GM12878 (cell line): ENCODE results near the gene CGAS. TPM values are rescaled to one million over a fixed set of nuclear protein-coding genes. Genes with fewer than 3 reads are reported as not detected.

Experiments used
- ATAC-seq: fragments of 200-7000 bp; cut with Tn5 transposase; 3 replicates; pipeline ENCODE4 v1.9.1; 2020; ENCODE audit warnings: mild to moderate bottlenecking, moderate library complexity
- BruUV-seq: library from RNA; stranded (reverse); fragments of 400-500 nt; replicated peaks from 2 replicates; lab custom pipeline; 2021; lab: Mats Ljungman, UMichigan
- CTCF ChIA-PET: fragments of 300-600 bp; sonication (Branson Sonifier 250); formaldehyde crosslinking; extraction: SDS; loops from one replicate; lab custom pipeline; 2021; ENCODE audit warnings: inconsistent platforms; lab: Yijun Ruan, JAX
- POLR2A ChIA-PET: fragments of 350-600 bp; formaldehyde crosslinking; extraction: SDS; loops from one replicate; lab custom pipeline; 2021; ENCODE audit warnings: inconsistent platforms; lab: Charles Lee
- RAD21 ChIA-PET: fragments of 300-600 bp; sonication (Branson Sonifier 250); formaldehyde crosslinking; loops from one replicate; lab custom pipeline; 2023; ENCODE audit warnings: antibody characterized with exemption; ENCODE audit not compliant: unreplicated experiment; lab: Charles Lee
- SMC1A ChIA-PET: fragments of 300-600 bp; sonication (Branson Sonifier 250); formaldehyde crosslinking; loops from one replicate; lab custom pipeline; 2023; ENCODE audit not compliant: unreplicated experiment, uncharacterized antibody; lab: Charles Lee
- DNase-seq: peaks from one replicate; pipeline ENCODE4 v3.0.0-alpha.2; 2011; ENCODE audit warnings: low read depth, low spot score
- FAIRE-seq: peaks from 3 replicates; lab custom pipeline; 2011; peaks lifted over from hg19 to GRCh38; lab: Jason Lieb, UNC
- H2AFZ ChIP-seq: 2 replicates; pipeline ENCODE4 v1.6.0; 2011; ENCODE audit warnings: low read depth, low read length, control low read depth; ENCODE audit not compliant: control insufficient read depth
- H3K27ac ChIP-seq: 2 replicates; pipeline ENCODE4 v1.5.1; 2011; ENCODE audit warnings: control low read depth; ENCODE audit not compliant: control insufficient read depth, insufficient read depth
- H3K27me3 ChIP-seq, 2 experiments: replicated peaks in 1 of 2; 2 replicates each; pipeline versions ENCODE4 v1.6.0 to v1.6.1; 2011; ENCODE audit warnings: low read length in 1 of 2; ENCODE audit not compliant: control insufficient read depth in 2 of 2, insufficient read depth in 2 of 2
- H3K36me3 ChIP-seq, 2 experiments: 2 replicates each; pipeline ENCODE4 v1.5.1; 2011; ENCODE audit warnings: low read length in 1 of 2; ENCODE audit not compliant: control insufficient read depth in 2 of 2, insufficient read depth in 2 of 2
- H3K4me1 ChIP-seq: 2 replicates; pipeline ENCODE4 v1.6.1; 2011; ENCODE audit warnings: mild to moderate bottlenecking, low read length, moderate library complexity, mixed read lengths; ENCODE audit not compliant: control insufficient read depth, insufficient read depth
- H3K4me2 ChIP-seq: 2 replicates; pipeline ENCODE4 v1.6.0; 2011; ENCODE audit warnings: control low read depth; ENCODE audit not compliant: control insufficient read depth, insufficient read depth
- H3K4me3 ChIP-seq: fragments of 200-600 bp; sonication (generic); 2 replicates; pipeline ENCODE4 v1.5.1; 2016
- H3K79me2 ChIP-seq: 2 replicates; pipeline ENCODE4 v1.6.0; 2011; ENCODE audit warnings: low read length; ENCODE audit not compliant: control insufficient read depth, insufficient read depth
- H3K9ac ChIP-seq: 2 replicates; pipeline ENCODE4 v1.8.0; 2011; ENCODE audit warnings: low read length, control low read depth, mixed read lengths; ENCODE audit not compliant: control insufficient read depth, insufficient read depth
- H3K9me3 ChIP-seq: replicated peaks from 3 replicates; pipeline ENCODE4 v1.5.1; 2011; ENCODE audit warnings: mild to moderate bottlenecking, low read length; ENCODE audit not compliant: control insufficient read depth, insufficient read depth
- H4K20me1 ChIP-seq: 2 replicates; pipeline ENCODE4 v1.6.0; 2011; ENCODE audit not compliant: control insufficient read depth, insufficient read depth
- ATF3 ChIP-seq: IDR thresholded peaks from 2 replicates; pipeline ENCODE4 v1.6.1; 2011; ENCODE audit warnings: low read depth, mild to moderate bottlenecking, low read length, moderate library complexity, borderline replicate concordance; ENCODE audit errors: extremely low read depth
- CEBPB ChIP-seq, 2 experiments: fragments of 150-350 bp in 1 of 2; IDR thresholded peaks; 2 replicates each; pipeline ENCODE4 v1.6.1; 2012 to 2014; ENCODE audit warnings: low read depth in 2 of 2, low read length in 2 of 2, borderline replicate concordance in 1 of 2, inconsistent platforms in 1 of 2
- E4F1 ChIP-seq: fragments of 450-650 bp; IDR thresholded peaks from 2 replicates; pipeline ENCODE4 v1.6.1; 2018; ENCODE audit warnings: borderline replicate concordance, mild to moderate bottlenecking; ENCODE audit not compliant: partially characterized antibody
- KAT2A ChIP-seq: conservative IDR thresholded peaks from 2 replicates; pipeline ENCODE4 v1.6.1; 2011; ENCODE audit warnings: low read depth, low read length; ENCODE audit not compliant: control insufficient read depth
- LARP7 ChIP-seq: fragments of 450-650 bp; IDR thresholded peaks from 2 replicates; pipeline ENCODE4 v1.6.1; 2017; ENCODE audit warnings: mild to moderate bottlenecking
- MTA3 ChIP-seq: IDR thresholded peaks from 2 replicates; pipeline ENCODE4 v1.6.1; 2012; ENCODE audit warnings: low read length, inconsistent platforms, borderline replicate concordance
- MYC ChIP-seq: IDR thresholded peaks from 2 replicates; pipeline ENCODE4 v1.6.1; 2011; ENCODE audit warnings: mild to moderate bottlenecking, low read length, moderate library complexity, inconsistent platforms; ENCODE audit not compliant: insufficient read depth, insufficient replicate concordance, insufficient read length, severe bottlenecking
- NR2F1 ChIP-seq: fragments of 450-650 bp; conservative IDR thresholded peaks from 2 replicates; pipeline ENCODE4 v1.6.1; 2017; ENCODE audit warnings: mild to moderate bottlenecking
- STAT3 ChIP-seq: IDR thresholded peaks from 2 replicates; pipeline ENCODE4 v1.6.1; 2011; ENCODE audit warnings: low read depth, low read length, improper control_type of control experiment
- TCF7 ChIP-seq: IDR thresholded peaks from 2 replicates; pipeline ENCODE4 v1.6.1; 2014; ENCODE audit warnings: antibody characterized with exemption, borderline replicate concordance
- ZBTB33 ChIP-seq: fragments of 450-650 bp; IDR thresholded peaks from 2 replicates; pipeline ENCODE4 v1.6.1; 2017; ENCODE audit warnings: mild to moderate bottlenecking
- WGBS: methylation state at CpG from one replicate; pipeline ENCODE4 v1.1.6; 2016; ENCODE audit warnings: low lambda C conversion rate; ENCODE audit not compliant: insufficient replicate concordance, insufficient coverage; ENCODE audit errors: missing lambda C conversion rate; 5-methylcytosine and 5-hydroxymethylcytosine counted together
- in situ Hi-C: fragments of 300-500 bp; cut with MboI; formaldehyde crosslinking; loops from 9 replicates; pipeline ENCODE4 v1.14.3; 2018; ENCODE audit warnings: mixed read lengths
- intact Hi-C: fragments of 100-400 bp; cut with micrococcal nuclease; formaldehyde crosslinking; loops from one replicate; pipeline ENCODE4 v1.14.2; 2022; ENCODE audit not compliant: unreplicated experiment
- polyA plus RNA-seq, 11 experiments: library from polyadenylated mRNA; depleted of rRNA in 4 of 11; unstranded in 6 of 11; stranded (reverse) in 5 of 11; fragments of >200 nt; fragmentation: Nextera tagmentation in 4 of 11; fragmentation: Illumina TruSeq in 1 of 11; extraction: Ambion mirVana in 4 of 11; extraction: Trizol in 1 of 11; gene quantifications; 1 replicate in 1 of 11; 2 replicates in 10 of 11; pipeline versions ENCODE4 v1.2.1 to v1.2.3, GENCODE V29; 2011 to 2016; ENCODE audit warnings: inconsistent platforms in 2 of 11, missing spikeins in 2 of 11, low read depth in 1 of 11
- total RNA-seq, 4 experiments: library from RNA; depleted of rRNA in 3 of 4; stranded (reverse); fragments of >200 nt in 3 of 4; fragmentation: Illumina TruSeq in 1 of 4; extraction: Trizol in 1 of 4; gene quantifications; 2 replicates each; pipeline versions ENCODE4 v1.2.1 to v1.2.3, GENCODE V29; 2013 to 2021

CGAS gene
- total and polyA plus RNA-seq, 10 of the 15 experiments (the other 5 are each of a cell fraction or from before 2014, with no cell fraction given): 4.7 to 30.2 (median 22.1) TPM

GRCh38 chr6:73484438-73484837, 32.3 kb upstream of the CGAS start:
- ChIA-PET CTCF (interaction anchor here (0.8 kb wide), 1 partner anchor 31 kb away, joined by 3 read pairs; no protein-coding TSS in a partner anchor), SMC1A (interaction anchor here (0.9 to 1.3 kb wide), 2 partner anchors 12 to 16 kb away, joined by 3 read pairs; no protein-coding TSS in a partner anchor), POLR2A (interaction anchor here (0.5 to 1.2 kb wide), 2 partner anchors 10 to 32 kb away, joined by 3 to 6 read pairs; no protein-coding TSS in a partner anchor), RAD21 (no interaction called here)
- Histone ChIP-seq H3K4me2 (no peak overlapping the region), H2AFZ (no peak overlapping the region), H3K9me3 (no peaks in the 10 kb centered on the region; the same call in 2 of the 3 replicates), H3K79me2 (no peaks in the 10 kb centered on the region), H3K9ac (no peak overlapping the region), H4K20me1 (no peaks in the 10 kb centered on the region), H3K27ac (no peak overlapping the region), H3K36me3 (peaks cover 17 to 31% of the 10 kb centered on the region in 2 experiments), H3K27me3 (no peaks in the 10 kb centered on the region), H3K4me3 (no peak overlapping the region), H3K4me1 (no peaks in the 10 kb centered on the region)
- TF ChIP-seq STAT3: no peak
- no peak for TF ChIP-seq KAT2A
- no peak for TF ChIP-seq LARP7
- no peak for TF ChIP-seq MYC
- TF ChIP-seq E4F1: no peak
- TF ChIP-seq MTA3: no peak
- no peak for TF ChIP-seq ATF3
- no peak for TF ChIP-seq ZBTB33
- TF ChIP-seq NR2F1: no peak
- no peak for TF ChIP-seq TCF7
- no peak for TF ChIP-seq CEBPB (IDR thresholded peaks at IDR 0.05; ENCODE audit: borderline replicate concordance in 1 of 2, low read depth in 2 of 2, low read length in 2 of 2)
- DNase-seq (no peak), FAIRE-seq (no peak), ATAC-seq (no peak)
- WGBS: 81% methylated on average over 2 of the region's 2 CpGs
- intact Hi-C loops (no loop called here), in situ Hi-C loops (no loop called here)
- BruUV-seq: no TSS peak
